Measurements from ENCODE around the gene LSM5.

DNA sequence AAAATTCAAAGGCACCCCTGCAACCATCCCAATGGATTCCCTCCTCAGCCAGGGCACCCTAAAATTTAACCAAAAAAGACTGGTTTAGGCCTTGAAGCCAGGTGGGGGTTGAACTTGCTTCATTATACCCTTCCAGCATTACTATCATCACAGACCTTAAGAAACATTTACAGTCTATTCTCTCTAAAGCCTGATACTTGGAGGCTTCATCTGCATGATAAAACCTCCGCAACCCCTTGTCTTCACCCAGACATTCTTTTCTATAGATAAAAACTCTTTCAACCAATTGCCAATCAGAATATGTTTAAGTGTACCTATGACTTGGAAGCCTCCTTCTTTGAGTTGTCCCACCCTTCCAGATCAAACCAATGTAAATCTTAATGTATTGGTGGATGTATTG, 23.0 kb upstream of the LSM5 start:
- TF ChIP-seq POLR2AphosphoS5 (IDR thresholded peaks at IDR 0.05; ENCODE audit: low read depth, low read length) (no peak), TAF1 (IDR thresholded peaks at IDR 0.05; ENCODE audit: borderline replicate concordance, low read depth, low read length) (no peak)
